ENCODE measurements around the gene RTCB.

DNA sequence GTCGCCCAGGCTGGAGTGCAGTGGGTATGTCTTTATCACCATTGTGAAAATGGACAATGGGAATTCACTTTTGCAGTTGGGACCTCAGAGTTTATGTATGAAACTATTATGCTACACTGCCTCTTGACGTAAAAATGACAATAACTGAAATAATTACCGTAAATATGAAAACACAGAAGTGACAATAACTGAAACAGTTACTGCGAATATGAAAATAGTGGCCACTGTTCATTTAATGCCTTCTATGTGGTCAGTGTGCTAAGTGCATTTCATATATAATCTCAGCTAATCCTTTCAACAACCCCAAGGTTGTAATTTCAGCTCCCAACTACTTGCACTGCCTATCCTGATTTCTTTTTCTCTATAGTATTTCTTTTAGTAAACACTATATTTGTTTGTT lies 5.9 kb upstream of the RTCB start:
- TF ChIP-seq POLR2A (IDR thresholded peaks at IDR 0.05; ENCODE audit: low read depth, low read length) (no peak), POLR2AphosphoS5 (IDR thresholded peaks at IDR 0.05; ENCODE audit: low read depth, low read length) (no peak), TAF1 (IDR thresholded peaks at IDR 0.05; ENCODE audit: borderline replicate concordance, low read depth, low read length) (no peak)
